HG02763 (cell line): Measurements from ENCODE around the gene COMT.

Experiments used
- ATAC-seq: cut with Tn5 transposase; IDR thresholded peaks from one replicate; pipeline ENCODE4 v1.9.1; 2021; ENCODE audit warnings: mild to moderate bottlenecking, moderate library complexity; ENCODE audit not compliant: unreplicated experiment

COMT gene

DNA sequence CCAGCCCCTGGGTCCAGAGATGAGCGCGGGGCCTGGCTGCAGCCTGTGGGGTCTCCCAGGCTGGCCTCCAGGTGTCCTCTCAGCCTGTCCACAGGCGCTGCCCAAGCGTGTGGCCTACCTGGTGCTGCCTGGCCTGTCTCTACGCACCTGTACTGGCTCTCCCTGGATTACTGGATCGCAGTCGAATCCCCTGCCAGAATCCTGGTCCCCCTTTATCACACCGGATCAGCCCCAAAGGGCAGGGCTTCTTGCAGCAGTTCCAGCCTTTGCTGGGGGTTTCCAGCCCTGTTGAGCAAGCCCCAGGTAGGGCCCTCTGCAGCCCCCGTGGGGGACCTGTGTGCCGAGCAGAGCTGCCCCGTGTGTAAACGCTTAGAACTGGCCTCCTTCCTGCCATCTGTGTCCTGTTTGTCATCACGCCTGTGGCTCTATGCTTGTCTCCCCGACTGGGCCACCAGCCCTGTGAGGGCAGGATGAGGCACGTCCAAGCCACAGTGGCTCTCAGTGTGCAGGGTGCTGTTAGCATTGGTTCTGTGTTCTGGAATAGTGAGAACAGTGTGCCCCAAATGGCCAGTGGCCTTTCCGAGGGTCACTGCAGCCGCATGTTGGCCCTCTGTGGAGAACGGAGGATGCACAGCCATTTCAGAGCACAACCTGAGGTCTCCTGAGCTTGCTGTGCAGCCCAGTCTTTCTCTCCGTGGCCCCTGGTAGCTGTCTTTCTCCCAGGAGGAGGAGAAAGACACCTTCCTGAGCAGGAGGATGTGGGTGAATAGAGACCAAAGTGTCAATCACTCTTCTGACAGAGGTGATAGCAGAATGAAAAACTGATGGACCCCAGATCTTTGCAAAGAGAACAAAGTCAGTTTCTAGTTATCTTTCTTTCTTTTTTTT lies 13.9 kb downstream of the COMT start:
- no peak for ATAC-seq

DNA sequence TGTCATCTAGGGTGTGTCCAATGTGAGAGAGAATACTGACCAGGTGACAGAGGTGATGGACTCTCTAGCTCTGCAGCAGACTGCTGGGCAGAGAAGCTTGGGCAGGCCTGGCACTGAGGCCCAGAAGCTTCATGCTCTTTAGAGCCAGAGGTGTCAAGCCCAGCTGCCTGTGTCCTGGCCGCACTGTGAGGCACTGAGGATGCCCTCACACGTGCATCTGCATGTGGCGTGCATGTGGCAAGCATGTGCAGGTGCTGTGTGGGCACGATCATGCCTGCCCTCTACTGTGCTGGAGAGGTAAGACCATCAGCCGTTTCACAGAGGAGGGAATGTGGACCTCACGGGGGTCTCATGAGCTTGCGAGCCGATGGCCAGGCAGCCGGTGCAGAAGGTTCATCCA lies 15.9 kb downstream of the COMT start:
- no peak for ATAC-seq

DNA sequence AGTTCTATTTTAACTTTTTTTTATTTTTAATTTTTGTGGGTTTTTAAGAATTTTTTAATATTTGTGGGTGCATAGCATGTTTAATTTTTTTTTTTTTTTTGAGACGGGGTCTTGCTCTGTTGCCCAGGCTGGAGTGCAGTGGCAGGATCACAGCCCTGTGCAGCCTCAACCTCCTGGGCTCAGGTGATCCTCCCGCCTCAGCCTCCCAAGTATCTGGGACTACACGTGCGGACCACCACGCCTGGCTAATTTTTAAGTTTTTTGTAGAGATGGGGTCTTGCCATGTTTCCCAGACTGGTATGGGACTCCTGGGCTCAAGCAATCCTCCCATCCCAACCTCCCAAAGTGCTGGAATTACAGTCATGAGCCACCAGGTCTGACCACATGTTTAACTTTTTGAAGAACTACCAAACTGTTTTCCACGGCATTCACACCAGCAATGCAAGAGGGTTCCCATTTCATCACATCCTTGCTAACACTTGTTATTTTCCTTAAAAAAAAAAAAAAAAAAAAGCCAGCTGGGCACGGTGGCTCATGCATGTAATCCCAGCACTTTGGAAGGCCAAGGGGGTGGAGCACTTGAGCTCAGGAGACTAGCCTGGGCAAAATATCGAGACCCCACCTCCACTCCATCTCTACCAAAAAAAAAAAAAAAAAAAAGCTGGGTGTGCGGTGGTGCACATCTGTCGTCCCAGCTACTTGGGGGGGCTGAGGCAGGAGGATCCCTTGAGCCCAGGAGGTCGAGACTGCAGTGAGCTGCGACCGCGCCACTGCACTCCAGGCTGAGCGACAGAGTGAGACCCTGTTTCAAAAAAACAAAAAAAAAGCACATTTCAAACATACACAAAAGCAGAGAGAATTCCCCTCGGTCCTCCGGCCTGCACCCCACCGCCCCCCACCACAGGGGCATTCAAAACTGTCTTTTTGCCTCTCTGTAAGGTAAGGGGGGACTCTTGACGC lies 16.8 kb downstream of the COMT start:
- no peak for ATAC-seq

DNA sequence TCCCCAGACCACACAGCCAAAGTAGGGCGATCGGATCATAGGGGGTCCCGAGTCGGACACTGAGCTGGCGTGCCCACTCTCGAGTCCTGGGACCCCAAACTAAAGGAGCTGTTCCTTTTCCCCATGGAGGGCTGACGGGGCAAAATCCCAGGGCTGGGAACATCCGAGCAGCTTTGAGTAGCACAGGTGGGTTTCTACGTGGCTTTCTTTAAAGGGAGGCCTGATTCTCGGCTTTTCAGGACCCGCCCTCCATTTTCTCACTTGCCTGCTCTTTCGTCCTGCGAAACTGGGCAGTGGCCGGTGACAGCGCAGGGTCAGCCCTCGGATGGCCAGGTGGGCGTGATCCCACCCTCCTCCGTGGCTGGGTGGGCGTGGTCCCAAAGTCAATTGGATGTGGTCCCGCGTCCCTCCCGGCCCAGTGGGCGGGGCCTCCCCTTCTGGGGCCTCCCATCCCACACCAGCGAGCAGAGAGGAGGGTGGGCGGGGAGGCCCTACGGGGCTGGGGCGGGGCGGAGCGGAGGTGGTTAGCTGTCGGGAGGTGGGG lies 17.5 kb downstream of the COMT start:
- ATAC-seq, result no peak

DNA sequence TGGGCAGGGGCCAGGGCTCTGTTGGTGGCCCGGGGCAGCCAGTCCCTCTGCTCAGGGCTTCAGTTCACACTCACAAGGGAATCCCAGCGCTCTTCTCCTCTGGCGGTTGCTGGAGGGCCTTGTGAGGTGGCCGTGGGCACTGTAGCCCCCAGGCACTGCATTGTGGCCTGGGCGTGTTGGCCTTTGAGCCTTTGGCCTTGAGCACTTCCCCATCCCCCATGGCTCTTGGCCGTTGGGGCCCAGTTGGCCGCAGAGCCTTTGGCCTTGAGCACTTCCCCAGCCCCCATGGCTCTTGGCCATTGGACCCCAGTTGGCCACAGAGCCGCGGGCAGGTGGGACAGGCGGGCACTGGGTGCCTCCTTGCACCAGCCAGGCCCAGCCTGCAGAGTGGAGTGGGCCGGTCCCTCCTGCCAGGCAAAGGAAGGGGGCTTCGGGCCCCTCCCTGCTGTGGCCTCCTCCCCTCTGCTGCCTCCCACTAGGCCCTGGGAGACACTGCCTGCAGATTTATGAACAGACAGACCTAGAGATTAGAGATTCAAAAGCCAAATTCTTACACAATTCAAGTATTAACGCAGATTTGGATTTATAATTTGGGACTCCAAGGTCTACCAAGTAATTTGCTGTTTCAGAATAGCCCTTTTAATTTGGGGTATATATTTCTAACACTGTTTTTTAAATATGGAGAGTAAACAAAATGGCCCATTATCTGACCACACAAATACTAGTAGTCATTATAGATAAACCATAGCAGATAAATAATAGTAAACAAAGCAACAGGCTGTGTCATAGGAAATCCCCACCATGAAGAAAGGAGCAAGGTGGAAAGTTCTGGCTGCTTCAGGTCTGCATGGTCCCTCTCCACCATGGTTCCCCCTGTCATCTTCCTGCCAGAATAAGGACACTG lies 18.3 kb downstream of the COMT start:
- no peak for ATAC-seq

DNA sequence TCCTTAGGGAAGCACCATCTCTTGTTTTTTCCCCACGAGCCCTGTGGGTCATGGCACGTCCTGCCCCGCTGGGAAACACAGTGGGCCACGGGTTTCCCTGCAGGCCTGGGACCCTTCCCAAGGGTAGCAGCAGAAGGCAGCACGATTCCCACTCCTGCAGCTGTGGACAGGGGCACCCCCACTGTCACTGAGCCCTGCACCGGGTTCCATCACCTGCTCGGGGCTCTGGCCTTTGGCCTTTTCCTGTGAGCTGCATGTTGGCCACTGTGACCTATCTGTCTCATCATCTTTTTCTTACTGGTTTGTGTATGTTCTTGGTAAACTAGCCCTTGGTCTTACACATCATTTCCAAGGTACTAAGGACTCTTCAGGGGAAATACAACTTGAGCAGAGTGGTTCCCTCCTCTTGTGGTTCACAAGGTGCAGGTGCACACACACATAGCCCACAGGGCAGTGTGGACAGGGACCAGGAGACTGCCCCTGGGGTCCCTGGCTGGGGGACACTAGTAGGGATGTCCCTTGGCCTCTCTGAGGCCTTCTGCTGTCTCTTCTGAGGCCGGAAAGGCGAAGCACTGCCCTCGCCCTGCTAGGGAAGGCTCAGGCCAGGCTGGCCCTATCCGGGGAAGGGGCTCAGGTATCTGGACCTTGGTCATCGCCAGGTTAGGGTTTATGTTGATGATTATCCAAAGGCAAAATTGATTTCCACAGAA lies 19.1 kb downstream of the COMT start:
- no peak for ATAC-seq

DNA sequence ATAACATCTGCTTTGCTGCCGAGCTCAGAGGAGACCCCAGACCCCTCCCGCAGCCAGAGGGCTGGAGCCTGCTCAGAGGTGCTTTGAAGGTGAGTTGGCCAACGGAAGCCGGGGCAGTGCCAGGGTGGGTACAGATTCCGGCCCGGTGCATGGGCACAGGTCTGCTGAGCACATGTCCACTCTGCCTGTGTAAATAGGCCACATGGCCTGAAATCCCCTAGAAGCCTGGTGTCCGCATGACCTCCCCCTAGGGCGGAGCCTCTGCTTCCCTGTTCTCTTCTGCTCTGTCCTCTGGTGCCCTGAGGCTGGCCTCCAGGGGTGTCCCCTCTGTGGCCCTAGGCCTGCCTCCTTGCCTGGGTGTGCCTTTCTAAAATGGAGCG lies 19.6 kb downstream of the COMT start:
- no peak for ATAC-seq

DNA sequence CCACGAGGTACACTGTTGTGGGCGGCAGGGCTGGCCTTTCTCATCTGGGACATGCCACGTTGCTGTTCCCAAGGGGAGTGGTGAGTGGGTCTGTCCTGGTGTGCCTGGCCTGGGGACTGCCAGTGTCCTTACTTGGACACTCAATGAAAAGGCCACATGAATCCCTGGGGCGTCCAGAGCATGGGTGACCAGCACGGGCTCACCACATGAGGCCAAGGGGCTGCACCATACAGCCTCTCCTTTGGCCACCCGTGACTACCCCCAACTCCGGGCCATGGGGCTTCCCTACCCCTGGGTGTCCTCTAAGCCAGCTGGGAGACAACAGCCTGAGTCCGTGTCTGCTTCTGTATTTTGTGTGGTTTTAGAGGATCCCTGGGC lies 20.3 kb downstream of the COMT start:
- ATAC-seq, result no peak

DNA sequence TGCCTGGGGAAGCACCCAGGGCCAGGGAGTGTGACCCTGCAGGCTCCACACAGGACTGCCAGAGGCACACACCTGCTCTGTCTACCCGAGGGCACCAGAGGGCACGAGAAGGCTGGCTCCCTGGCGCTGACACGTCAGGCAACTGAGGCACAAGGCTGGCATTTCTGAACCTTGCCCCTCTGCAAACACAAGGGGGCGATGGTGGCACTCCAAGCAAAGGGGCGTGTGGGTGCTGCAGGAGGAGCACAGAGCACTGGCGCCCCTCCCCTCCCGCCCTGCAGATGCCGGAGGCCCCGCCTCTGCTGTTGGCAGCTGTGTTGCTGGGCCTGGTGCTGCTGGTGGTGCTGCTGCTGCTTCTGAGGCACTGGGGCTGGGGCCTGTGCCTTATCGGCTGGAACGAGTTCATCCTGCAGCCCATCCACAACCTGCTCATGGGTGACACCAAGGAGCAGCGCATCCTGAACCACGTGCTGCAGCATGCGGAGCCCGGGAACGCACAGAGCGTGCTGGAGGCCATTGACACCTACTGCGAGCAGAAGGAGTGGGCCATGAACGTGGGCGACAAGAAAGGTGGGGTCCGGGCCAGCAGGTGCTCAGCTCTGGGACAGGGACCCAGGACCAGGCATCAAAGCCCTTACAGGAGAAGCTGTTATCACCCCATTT lies 20.8 kb downstream of the COMT start:
- no peak for ATAC-seq

DNA sequence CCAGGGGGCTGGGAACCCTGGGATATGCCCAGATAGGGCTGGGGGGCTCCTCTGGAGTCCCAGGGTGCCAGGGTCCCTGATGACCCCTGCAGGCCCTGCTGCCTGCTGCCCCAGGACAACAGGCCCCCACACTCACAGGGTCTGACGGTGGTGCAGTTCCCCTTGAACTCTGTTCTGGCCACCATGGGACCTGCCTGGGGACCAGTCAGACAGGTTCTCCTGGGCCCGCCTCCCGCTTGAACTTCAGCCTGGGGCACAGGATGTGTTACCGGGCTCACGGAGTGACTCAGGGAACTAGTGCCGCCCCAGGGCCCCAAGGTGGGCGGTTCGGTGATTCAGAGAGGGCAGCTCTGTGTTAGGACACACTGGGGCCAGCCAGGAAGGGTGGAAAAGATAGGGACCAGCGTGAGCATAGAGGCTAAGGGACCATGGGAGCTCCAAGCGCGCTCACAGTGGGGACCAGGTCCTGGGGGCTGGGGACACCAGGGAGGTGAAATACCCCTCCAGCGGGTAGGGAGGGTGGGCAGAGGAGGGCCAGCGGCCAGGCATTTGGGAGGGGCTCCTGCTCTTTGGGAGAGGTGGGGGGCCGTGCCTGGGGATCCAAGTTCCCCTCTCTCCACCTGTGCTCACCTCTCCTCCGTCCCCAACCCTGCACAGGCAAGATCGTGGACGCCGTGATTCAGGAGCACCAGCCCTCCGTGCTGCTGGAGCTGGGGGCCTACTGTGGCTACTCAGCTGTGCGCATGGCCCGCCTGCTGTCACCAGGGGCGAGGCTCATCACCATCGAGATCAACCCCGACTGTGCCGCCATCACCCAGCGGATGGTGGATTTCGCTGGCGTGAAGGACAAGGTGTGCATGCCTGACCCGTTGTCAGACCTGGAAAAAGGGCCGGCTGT lies 21.6 kb downstream of the COMT start:
- ATAC-seq, result no peak

DNA sequence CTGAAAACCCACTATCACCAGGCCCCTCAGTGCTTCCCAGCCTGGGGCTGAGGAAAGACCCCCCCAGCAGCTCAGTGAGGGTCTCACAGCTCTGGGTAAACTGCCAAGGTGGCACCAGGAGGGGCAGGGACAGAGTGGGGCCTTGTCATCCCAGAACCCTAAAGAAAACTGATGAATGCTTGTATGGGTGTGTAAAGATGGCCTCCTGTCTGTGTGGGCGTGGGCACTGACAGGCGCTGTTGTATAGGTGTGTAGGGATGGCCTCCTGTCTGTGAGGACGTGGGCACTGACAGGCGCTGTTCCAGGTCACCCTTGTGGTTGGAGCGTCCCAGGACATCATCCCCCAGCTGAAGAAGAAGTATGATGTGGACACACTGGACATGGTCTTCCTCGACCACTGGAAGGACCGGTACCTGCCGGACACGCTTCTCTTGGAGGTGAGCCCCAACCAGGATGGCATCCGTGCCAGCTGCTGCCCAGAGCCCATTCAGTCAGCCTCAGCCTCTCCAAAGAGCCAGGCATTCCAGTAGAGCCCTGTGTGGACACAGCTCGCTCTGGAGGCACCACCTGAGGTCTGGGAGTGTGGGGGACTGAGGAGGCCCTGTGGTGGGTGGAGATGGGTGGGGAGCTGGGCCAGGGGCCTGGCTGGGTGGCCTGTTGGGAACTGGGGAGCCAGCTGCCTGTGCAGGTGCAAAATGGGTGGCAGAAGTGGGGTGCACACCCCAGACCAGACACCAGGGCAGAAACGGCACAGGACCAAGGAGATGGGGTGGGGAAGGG lies 22.5 kb downstream of the COMT start:
- ATAC-seq, result no peak

DNA sequence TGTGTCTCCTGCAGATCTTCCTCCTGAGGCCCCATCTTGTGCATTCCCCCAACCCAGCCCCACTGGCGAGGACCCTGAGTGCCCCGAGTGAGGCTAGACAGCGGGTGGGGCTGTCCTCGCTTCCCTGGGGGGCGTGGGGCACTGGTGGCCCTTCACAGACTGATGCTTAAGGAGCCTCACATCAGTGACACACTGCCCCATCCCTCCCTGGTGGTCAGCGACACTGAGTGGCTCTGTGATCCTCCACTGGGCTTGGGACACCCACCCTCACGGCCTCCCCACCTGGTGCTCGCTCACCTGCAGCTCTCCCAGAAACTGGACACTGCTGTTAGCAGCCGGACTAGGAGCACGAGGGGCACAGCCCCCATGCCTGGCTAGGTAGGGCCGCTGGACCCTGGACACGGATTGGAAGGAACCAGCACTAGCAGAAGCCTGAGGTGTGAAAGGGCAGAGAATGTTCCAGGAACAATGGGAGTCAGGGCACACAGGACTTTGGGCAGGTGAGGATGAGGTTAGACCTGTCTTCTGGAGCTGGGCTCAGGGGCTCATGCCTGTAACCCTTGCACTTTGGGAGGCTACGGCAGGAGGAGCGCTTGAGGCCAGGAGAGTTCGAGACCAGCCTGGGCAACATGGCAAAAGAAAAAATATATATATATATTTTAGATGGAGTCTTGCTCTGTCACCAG lies 23.3 kb downstream of the COMT start:
- no peak for ATAC-seq

DNA sequence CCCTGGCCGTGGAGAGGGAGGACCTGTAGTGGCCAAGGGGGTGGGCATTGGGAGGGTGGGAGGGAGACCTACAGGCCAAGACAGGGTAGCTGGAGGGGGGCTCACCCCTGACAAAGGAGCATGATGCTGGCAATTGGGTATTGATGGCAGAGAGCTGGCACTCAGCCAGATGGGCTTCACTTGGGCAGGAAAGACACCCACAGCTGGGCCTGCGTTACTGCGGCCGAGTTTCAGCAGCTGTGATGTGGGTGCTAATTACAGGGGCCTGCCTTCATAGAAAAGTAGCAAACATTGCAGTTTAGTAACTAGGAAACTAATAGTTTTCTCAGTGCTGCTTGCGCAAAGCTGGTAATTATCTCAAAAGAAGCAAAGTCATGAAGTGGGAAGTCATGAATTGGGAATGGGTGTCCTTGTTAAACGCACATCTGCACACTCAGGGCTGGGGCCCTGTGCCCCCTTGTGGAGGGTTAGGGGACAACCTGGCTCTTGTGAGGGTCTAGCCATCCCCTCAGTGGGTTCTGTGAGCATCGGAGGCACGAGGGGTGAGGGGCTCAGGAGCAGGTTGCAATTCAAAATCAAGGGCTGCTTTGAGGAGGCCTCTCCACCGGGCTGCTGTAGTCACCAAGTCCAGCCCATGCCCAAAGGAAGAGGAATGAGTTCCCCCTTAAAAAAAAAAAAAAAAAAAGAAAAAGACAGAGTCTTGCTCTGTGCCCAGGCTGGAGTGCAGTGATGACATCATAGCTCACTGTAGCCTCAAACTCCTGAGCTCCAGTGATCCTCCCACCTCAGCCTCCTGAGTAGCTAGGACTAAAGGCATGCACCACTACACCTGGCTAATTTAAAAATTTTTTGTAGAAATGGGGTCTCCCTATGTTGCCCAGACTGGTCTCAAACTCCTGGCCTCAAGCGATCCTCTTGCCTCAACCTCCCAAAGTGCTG lies 24.5 kb downstream of the COMT start:
- no peak for ATAC-seq

DNA sequence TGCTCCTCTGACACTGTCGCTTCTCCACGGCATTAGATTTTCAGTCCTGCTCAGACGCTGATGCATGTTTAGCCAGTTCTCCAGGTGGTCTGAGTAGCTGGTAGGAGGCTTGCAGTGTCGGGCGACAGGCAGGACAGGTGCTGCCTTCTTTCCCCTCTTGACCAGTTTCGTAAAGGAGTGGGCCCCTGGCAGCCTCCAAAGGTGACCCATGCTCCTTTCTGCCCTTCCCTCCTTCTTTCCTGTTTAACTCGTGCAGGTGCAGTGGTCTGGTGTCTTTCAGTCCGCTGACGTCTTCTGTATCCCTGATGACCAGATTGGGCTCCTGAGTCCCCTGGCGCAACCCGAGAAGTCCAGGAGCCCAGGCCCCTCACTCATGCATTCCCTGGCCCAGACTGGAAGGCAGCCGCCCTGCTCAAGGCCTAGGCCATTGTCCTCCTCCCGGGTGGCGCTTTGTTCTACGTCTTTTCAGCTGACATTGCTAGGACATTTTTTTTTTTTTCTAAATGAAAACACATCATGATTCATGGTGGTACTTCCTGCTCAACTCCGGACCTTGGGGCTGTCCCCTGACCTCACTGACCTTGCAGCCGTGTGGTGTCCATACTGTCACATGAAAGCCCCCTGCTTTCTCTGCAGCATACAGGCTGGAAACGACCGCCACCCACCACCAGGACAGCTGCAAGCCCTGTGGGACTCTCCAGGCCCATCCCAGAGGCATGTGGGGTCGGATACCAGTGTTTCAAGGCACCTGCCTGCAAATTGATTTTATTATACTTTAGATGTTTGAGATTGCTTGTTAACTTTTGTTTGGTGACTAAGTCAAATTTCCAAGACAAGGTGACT lies 25.6 kb downstream of the COMT start:
- ATAC-seq, result no peak

DNA sequence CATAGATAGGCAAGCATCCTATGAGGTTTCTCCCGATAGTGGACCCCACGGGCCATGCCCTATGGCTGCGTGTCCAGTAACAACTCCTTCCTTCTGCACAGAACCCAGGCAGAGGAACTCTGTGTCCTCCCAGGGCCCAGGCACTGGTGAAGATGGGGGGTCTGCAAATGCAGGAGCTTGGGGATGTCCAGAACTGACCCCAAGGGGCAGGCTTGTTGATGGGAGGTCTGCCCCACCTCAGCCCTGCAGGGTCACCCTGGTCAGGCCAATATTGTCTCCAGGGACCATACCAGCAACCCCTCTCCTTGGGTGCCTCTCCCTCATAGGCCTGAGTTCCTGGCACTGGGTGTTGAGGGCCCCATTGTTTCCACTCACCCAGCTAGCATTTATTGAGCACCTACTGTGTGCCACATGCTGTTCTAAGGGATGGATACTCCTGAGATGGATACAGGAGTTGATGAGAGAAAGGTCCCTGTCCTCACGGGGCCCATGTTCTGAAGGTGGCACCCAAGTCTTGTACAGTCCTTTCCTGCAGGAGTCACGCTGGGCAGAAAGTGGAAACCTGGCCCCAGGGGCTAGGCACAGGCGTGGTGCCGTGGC lies 26.4 kb downstream of the COMT start:
- ATAC-seq, result no peak
